Right lobe of liver (tissue), 4 donors: ENCODE measurements around the gene ATG2A.

ENCODE experiments used
- POLR2A ChIP-seq: fragments of 450-650 bp; IDR thresholded peaks from one replicate; pipeline ENCODE4 v1.6.1; 2017; ENCODE audit warnings: antibody characterized with exemption, mild to moderate bottlenecking
- TF ChIP-seq, protein P1 (sequence below), 4 donors: fragments of 200-600 bp in 3 of 4; fragments of 450-650 bp in 1 of 4; IDR thresholded peaks; one replicate each; pipeline versions ENCODE4 v1.5.1 to v1.8.0; 2016 to 2022; ENCODE audit warnings: antibody characterized with exemption in 4 of 4, mild to moderate bottlenecking in 2 of 4
- donor health status: DM: no; HTN: no; CAD: no.
- donor health status: DM: no; HTN: no; CAD: no.
- donor health status: DM: no; HTN: yes; CAD: no.

DNA sequence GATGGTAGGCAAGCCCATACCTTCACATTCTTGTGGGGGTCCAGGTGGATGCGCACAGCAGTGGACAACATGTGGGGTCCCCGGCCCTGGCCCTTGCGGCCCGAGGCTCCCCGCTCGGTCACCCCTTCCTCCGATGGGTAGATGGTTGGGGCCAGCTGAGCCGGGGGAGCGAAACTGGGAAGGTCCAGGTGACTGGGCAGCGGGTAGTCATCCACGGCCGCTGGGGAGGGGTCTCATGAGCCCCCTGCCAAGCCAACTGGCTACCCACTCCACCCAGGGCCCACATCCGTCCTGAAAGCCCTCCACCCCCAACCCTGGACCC, 10.7 kb downstream of the ATG2A start:
- TF ChIP-seq, protein P1, sequence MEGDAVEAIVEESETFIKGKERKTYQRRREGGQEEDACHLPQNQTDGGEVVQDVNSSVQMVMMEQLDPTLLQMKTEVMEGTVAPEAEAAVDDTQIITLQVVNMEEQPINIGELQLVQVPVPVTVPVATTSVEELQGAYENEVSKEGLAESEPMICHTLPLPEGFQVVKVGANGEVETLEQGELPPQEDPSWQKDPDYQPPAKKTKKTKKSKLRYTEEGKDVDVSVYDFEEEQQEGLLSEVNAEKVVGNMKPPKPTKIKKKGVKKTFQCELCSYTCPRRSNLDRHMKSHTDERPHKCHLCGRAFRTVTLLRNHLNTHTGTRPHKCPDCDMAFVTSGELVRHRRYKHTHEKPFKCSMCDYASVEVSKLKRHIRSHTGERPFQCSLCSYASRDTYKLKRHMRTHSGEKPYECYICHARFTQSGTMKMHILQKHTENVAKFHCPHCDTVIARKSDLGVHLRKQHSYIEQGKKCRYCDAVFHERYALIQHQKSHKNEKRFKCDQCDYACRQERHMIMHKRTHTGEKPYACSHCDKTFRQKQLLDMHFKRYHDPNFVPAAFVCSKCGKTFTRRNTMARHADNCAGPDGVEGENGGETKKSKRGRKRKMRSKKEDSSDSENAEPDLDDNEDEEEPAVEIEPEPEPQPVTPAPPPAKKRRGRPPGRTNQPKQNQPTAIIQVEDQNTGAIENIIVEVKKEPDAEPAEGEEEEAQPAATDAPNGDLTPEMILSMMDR (IDR thresholded peaks at IDR 0.05): no peak
- TF ChIP-seq POLR2A: no peak
